OCI-LY1 (cell line): ENCODE measurements around the gene FCRLA.

Source experiments
- CTCF ChIP-seq: fragments of 200-600 bp; sonication (generic), shearing (Covaris generic); IDR thresholded peaks from 2 replicates; pipeline ENCODE4 v1.5.1; 2017; ENCODE audit warnings: mild to moderate bottlenecking, antibody characterized with exemption, low read length, moderate library complexity, mixed read lengths
- EZH2 ChIP-seq: fragments of 200-600 bp; sonication (generic), shearing (Covaris generic); IDR thresholded peaks from 2 replicates; pipeline ENCODE4 v1.8.0; 2017; ENCODE audit warnings: borderline replicate concordance, mixed run types, mild to moderate bottlenecking, antibody characterized with exemption, low read length, moderate library complexity, mixed read lengths

GRCh38 chr1:161720956-161721737 is 14.1 kb downstream of the FCRLA start, which contains the start of gene FCRLB:
- no peak for TF ChIP-seq CTCF
- TF ChIP-seq EZH2, result no peak
